Lung (tissue), 12 donors: ENCODE results near the gene TBX20. TPM values are rescaled to one million over a fixed set of nuclear protein-coding genes. Genes with fewer than 3 reads are reported as not detected.
A peak's percentile ranks its signal among the peaks of the same experiment; 100 is the strongest.

Experiments
- ATAC-seq: fragments of 200-7000 bp; cut with Tn5 transposase; one replicate; pipeline ENCODE4 v1.9.1; 2020; ENCODE audit warnings: moderate number of reproducible peaks; ENCODE audit not compliant: insufficient read depth, low FRiP score
- DNase-seq, 3 donors: peaks; one replicate each; pipeline ENCODE4 v3.0.0-alpha.2; 2013 to 2017
- H3K27ac ChIP-seq, 2 donors: one replicate each; pipeline ENCODE4 v1.5.1; 2013; ENCODE audit warnings: mild to moderate bottlenecking in 2 of 2, moderate library complexity in 2 of 2, control low read depth in 1 of 2, inconsistent platforms in 1 of 2, low read depth in 1 of 2, low read length in 1 of 2
- H3K27me3 ChIP-seq, 3 donors: one replicate each; pipeline ENCODE4 v1.5.1; 2013; ENCODE audit warnings: low read length in 2 of 3; ENCODE audit not compliant: control insufficient read depth in 3 of 3, insufficient read depth in 3 of 3
- H3K36me3 ChIP-seq, 4 donors: one replicate each; pipeline ENCODE4 v1.5.1; 2013; ENCODE audit warnings: low read length in 4 of 4, mild to moderate bottlenecking in 1 of 4, moderate library complexity in 1 of 4; ENCODE audit not compliant: control insufficient read depth in 4 of 4, insufficient read depth in 4 of 4
- H3K4me1 ChIP-seq, 5 donors: one replicate each; pipeline ENCODE4 v1.5.1; 2013; ENCODE audit warnings: low read length in 5 of 5, mild to moderate bottlenecking in 2 of 5, moderate library complexity in 1 of 5; ENCODE audit not compliant: control insufficient read depth in 5 of 5, insufficient read depth in 5 of 5
- H3K4me3 ChIP-seq: one replicate; pipeline ENCODE4 v1.5.1; 2013; ENCODE audit warnings: mild to moderate bottlenecking, control low read depth, moderate library complexity
- H3K9ac ChIP-seq, 2 donors: one replicate each; pipeline ENCODE4 v1.5.1; 2013; ENCODE audit warnings: low read length in 2 of 2, control low read depth in 1 of 2; ENCODE audit not compliant: insufficient read depth in 1 of 2
- H3K9me3 ChIP-seq, 4 donors: one replicate each; pipeline ENCODE4 v1.5.1; 2013; ENCODE audit warnings: low read length in 3 of 4, mild to moderate bottlenecking in 1 of 4, moderate library complexity in 1 of 4; ENCODE audit not compliant: control insufficient read depth in 4 of 4, insufficient read depth in 3 of 4
- WGBS, 2 donors: extraction: QIAGEN DNeasy Blood & Tissue Kit; methylation state at CpG; one replicate each; pipeline ENCODE4 v1.1.7; 2013; 5-methylcytosine and 5-hydroxymethylcytosine counted together
- polyA plus RNA-seq, 2 donors: library from polyadenylated mRNA; stranded (reverse); fragments of 200-250 nt; gene quantifications; one replicate each; pipeline ENCODE4 v1.2.1, GENCODE V29; 2013
- total RNA-seq, 2 donors: library from RNA; depleted of rRNA in 1 of 2; stranded (reverse); fragments of >200 nt in 1 of 2; gene quantifications; one replicate each; pipeline ENCODE4 v1.2.1, GENCODE V29; 2014 to 2021
- TF ChIP-seq, protein P1 (sequence below): IDR thresholded peaks from 2 replicates; pipeline ENCODE4 v1.5.1; 2012; ENCODE audit warnings: mild to moderate bottlenecking; ENCODE audit errors: control extremely low read depth, extremely low read depth
- donor health status: control.
- donor health status: control.
- donor health status: Bipolar disorder and iron deficiency.
- donor health status: healthy.
- donor health status: DM: yes; HTN: yes; CAD: no.

The TBX20 gene
- total and polyA plus RNA-seq, 4 donors: 0.11 to 0.80 TPM; not detected in 2

GRCh38 chr7:35254496-35255442 lies 869 bp upstream of the TBX20 start:
- 11 to 14% methylated on average over 45 of the region's 45 CpGs for WGBS, 2 donors
- no peak for ATAC-seq
- Histone ChIP-seq H3K36me3 (no peaks in the 10 kb centered on the region), H3K9ac (no peak overlapping the region), H3K9me3 (peaks cover 0 to 27% (median 0%) of the 10 kb centered on the region in 4 donors), H3K4me1 (peaks cover 0 to 17% (median 11%) of the 10 kb centered on the region in 5 donors), H3K27me3 (peaks cover 14 to 97% (median 96%) of the 10 kb centered on the region in 3 donors), H3K27ac (peak overlapping the region in 1 of 2 donors; percentile 80), H3K4me3 (no peak overlapping the region)
- peak; percentile 25 to 60 (median 54) for DNase-seq
- TF ChIP-seq, protein P1, sequence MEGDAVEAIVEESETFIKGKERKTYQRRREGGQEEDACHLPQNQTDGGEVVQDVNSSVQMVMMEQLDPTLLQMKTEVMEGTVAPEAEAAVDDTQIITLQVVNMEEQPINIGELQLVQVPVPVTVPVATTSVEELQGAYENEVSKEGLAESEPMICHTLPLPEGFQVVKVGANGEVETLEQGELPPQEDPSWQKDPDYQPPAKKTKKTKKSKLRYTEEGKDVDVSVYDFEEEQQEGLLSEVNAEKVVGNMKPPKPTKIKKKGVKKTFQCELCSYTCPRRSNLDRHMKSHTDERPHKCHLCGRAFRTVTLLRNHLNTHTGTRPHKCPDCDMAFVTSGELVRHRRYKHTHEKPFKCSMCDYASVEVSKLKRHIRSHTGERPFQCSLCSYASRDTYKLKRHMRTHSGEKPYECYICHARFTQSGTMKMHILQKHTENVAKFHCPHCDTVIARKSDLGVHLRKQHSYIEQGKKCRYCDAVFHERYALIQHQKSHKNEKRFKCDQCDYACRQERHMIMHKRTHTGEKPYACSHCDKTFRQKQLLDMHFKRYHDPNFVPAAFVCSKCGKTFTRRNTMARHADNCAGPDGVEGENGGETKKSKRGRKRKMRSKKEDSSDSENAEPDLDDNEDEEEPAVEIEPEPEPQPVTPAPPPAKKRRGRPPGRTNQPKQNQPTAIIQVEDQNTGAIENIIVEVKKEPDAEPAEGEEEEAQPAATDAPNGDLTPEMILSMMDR: no peak

- peaks cover 0 to 23% (median 0%) of the 10 kb centered on the region in 4 donors for H3K9me3 ChIP-seq
- no peak for ATAC-seq
- WGBS, 2 donors: 4 to 7% methylated on average over 19 to 21 of the region's 21 CpGs
- H3K9ac ChIP-seq: no peak overlapping the region
- H3K36me3 ChIP-seq: no peaks in the 10 kb centered on the region
- H3K4me3 ChIP-seq: no peak overlapping the region
- H3K27ac ChIP-seq: peak overlapping the region in 1 of 2 donors; percentile 92
- TF ChIP-seq, protein P1: no peak
- peaks cover 14 to 97% (median 96%) of the 10 kb centered on the region in 3 donors for H3K27me3 ChIP-seq
- H3K4me1 ChIP-seq: peaks cover 0 to 17% (median 11%) of the 10 kb centered on the region in 5 donors
- peak in 1 of 3 donors; percentile 18 for DNase-seq
Measured at GRCh38 chr7:35253460-35253709, 515 bp downstream of the TBX20 start.

- peak in 1 of 3 donors; percentile 29 for DNase-seq
- Histone ChIP-seq H3K9me3 (peaks cover 0 to 21% (median 0%) of the 10 kb centered on the region in 4 donors), H3K9ac (no peak overlapping the region), H3K4me3 (no peak overlapping the region), H3K4me1 (peaks cover 0 to 17% (median 11%) of the 10 kb centered on the region in 5 donors), H3K27me3 (peaks cover 10 to 98% (median 94%) of the 10 kb centered on the region in 3 donors), H3K36me3 (no peaks in the 10 kb centered on the region), H3K27ac (peak overlapping the region in 1 of 2 donors; percentile 92)
- TF ChIP-seq, protein P1: no peak
- WGBS, 2 donors: 8 to 10% methylated on average over 16 of the region's 16 CpGs
- ATAC-seq: no peak
Measured at GRCh38 chr7:35252612-35253459, 1.1 kb downstream of the TBX20 start.
